Epidermal melanocyte (primary cell): Measurements from ENCODE around the gene CHN1.

ENCODE experiments used
- DNase-seq: peaks from one replicate; pipeline ENCODE4 v3.0.0; 2011; ENCODE audit warnings: low spot score; ENCODE audit not compliant: insufficient read length

The CHN1 gene

DNA sequence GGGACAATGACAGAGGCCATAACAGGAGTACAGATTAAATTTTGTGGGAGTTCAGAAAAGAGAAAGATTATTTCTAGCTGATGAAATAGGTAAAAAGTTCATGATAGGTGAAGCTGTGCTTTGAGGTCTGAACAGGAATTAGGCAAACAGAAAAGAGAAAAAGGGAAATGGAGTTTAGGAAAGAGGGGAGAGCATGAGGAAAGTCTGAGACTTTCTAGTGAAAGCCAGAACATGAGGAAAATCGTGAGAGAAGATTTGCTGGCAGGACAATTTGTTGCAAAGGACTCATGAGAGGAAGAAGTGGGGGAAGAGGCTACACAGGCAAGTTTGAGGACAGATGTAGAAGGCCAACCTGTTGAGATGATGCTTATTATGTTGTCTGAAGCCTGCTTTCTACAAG is 6.3 kb upstream of the CHN1 start:
- no peak for DNase-seq

GRCh38 chr2:175010848-175011254 is 5.7 kb upstream of the CHN1 start:
- DNase-seq = no peak

DNA sequence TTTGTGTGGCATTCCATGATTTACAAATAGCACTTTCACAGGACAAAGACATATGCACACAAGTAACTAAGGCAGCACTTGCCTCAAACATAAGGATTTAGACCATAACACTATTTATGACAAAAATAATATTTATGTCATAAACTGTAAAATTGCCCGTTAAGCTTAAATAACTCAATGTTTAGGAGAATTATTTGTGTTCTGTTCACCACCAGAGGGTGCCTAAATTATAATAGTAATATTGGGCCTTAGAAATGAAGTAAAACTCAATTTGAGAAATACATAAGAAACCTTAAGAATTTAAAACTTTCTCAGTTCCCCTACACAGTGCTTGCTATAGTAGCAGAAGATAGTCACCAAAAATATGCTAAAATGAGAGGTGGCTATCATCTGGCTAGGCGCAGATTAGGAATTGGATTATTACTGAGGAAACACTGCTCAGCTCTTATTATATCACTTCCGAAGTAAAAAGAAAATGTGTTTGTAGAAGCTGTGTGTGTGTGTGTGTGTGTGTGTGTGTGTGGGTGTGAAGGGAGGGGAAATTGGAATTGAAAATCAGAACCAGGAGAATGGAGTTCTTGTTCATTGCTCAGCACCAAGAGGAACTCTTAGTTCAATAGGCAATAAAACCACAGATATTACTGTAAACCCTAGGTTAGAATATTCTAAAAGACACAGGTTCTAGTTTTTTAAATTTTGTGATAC is 4.9 kb upstream of the CHN1 start:
- DNase-seq = no peak

GRCh38 chr2:175008801-175009495 is 3.8 kb upstream of the CHN1 start:
- DNase-seq = no peak

DNA sequence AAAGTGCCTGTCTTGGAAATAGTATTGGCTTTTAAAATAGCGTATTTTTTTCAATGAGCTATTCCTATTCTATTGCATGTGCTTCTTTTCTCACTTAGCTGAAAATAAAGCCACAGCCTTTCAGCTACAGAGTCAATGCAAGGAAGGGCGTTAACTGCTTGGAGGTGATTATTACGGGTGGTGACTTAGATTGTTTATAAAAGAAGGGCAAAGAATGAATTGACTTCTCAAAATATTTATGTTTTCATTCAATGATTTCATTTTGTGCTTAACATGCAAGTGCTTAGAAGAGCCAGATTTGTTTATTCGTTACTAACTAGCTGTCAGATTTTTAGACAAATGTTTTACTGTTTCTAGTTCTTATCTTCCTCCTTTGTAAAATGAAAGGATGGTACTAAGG is 2.8 kb upstream of the CHN1 start:
- DNase-seq = no peak

DNA sequence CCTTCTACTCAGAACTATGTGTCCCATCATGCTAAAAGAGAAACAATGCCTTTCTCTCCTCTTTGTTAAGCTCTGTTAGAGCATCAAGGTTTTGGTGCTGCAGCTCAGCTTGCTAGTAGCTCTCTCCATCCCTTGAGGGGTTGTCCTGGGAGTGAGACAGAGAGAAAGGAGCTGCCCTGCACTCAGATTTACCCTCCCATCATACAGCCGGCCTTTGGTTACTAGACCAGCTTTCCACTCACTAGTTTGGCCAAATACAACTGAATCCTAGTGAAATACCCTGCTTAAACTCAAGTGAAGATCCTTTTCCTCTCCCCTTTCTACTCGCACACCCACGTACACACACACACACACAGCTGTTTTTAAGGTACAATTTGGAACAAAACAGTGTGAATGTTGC is 2.3 kb upstream of the CHN1 start:
- no peak for DNase-seq

- no peak for DNase-seq
These were observed 1.1 kb upstream of the CHN1 start for GRCh38 chr2:175006281-175006680.

GRCh38 chr2:175005733-175006264 is 618 bp upstream of the CHN1 start:
- DNase-seq = no peak

GRCh38 chr2:175004730-175004979 is 526 bp downstream of the CHN1 start:
- no peak for DNase-seq

DNA sequence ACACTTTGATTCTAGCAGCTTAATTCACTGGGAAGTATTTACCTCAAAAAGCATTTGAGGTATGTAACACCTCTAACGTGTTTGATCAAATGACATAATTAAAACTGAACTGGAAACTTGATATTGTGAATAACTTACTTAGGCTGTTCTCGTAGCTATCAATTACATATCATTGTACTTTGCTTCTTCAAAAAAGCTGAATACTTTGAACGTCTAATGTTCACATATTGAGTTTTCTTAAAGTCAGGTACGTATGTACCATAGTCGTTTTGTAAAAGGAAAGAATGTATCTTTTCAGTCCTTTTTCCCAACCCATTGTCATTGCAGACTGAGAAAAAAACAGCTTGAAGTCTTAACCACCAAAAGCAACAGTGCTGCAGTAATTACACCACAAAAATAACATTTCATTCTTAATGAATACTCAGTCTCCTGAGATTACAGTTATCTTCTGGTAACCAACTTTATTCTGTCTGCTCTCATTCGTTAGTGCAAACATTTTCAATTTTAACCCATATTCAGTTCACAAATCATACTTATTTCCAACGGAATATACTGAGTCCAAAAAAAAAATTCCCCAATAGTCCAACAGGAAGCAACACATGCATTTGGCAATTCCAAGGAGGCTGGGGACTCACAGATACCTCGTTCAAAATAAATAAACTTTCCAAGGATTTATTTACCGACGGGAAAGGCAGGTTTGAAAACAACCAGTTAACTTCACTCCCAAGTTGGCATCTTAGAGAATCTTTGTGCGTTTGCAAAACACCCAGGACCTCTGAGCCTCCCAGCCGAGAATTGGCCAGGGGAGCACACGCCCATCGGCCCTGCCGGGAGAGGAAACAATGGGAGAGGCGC is 1.1 kb downstream of the CHN1 start:
- no peak for DNase-seq

- DNase-seq = no peak
These were observed 2.5 kb downstream of the CHN1 start for GRCh38 chr2:175002547-175003274.

GRCh38 chr2:175001566-175001965 is 3.6 kb downstream of the CHN1 start:
- no peak for DNase-seq

- no peak for DNase-seq
These were observed 8.1 kb downstream of the CHN1 start for GRCh38 chr2:174997110-174997509.

GRCh38 chr2:174996622-174997021 is 8.6 kb downstream of the CHN1 start:
- DNase-seq = no peak

- DNase-seq = no peak
These were observed 10.8 kb downstream of the CHN1 start for GRCh38 chr2:174994381-174994780.

DNA sequence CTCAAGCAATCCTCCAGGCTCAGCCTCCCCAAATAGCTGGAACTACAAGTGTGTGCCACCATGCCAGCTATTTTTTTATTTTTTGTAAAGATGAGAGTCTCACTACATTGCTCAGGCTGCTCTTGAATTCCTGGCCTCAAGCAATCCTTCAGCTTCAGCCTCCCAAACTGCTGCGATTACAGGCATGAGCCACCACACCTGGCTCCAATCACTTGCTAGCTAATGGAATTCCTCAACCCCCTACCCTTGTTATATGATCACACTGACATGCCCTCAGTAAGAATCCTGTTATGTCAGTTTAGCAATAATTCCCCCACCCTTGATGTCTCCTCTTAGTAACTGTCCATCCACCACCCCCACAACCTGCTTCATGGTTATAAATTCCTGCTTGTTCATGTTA is 12.3 kb downstream of the CHN1 start:
- no peak for DNase-seq

DNA sequence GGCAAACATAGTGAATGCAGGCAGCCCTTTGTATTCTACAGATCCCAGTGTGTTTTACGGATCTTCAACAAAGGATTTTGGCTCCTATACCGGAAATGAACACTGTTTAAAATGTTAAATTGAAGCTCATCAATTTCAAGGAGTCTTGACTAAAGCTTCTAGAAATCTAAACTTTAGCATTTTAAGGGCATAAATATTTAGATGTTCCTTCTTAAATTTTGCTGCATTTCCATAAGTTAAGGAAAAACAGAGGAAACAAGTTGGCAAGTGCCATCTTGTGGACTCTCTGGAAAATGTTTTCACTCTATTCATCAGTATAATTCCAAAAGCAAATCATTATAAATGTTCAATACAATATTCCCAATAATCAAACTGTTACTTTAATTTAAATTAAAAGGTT is 19.6 kb downstream of the CHN1 start:
- DNase-seq = no peak

- no peak for DNase-seq
These were observed 20.6 kb downstream of the CHN1 start for GRCh38 chr2:174984561-174984960.

DNA sequence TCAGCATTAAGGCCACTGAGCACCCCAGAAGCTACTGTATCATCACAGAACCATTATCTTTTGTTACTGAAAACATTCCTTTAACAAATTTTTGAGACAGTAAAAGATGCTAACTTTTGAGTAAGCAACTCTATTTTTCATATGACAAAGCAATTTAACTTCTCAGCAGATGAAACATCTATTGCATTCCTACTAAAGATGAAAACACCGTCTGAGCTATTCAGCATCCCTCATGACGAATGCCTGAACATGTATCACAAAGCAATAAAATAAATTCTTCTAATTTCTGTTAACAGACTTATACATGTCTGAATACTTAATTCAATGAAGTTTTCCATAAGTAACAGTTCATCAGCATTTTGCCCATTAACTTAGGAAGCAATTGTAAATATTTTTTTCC is 23.9 kb downstream of the CHN1 start:
- no peak for DNase-seq

DNA sequence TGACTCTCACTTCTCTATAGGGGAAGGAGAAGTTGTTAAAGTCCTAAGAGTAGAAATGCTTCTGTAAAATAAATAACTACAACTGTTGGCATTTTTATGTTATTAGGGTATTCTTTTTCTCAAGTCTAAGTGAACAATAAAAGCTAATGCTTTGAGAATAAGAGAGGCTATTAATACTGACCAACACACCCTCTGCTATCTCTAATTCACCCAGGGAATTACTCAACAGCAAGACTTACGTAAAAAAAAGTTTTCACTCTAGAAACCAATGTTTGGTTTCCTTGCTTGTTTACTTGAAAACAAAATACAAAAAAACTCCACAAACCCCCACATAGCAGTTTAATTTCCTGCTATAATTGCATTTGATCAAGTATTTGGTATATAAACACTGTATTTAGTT is 25.2 kb downstream of the CHN1 start:
- DNase-seq = no peak

DNA sequence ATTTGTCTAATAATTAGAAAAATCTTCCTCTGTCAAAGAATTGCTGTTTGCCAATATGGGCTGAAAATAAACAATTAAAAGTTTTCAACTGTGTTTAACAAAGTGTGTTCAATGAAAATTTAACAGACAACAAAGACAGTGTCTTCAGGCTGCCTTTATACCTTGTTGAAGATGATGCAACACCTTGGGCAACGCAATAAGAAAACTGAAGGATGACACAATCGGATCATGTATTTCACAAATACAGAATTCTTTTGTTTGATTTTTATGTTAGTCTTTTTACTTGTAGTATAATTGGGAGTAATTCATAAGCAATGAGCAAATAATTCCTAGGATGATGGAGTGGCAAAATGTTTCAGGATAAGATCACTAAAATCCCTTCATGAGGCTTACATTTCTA is 27.8 kb downstream of the CHN1 start:
- DNase-seq = no peak

GRCh38 chr2:174974131-174974530 is 31.1 kb downstream of the CHN1 start:
- DNase-seq = no peak
